ENCODE measurements around the gene GYG1.
"Not testable (repeated sequence)": the region's sequence is repeated elsewhere in the genome, so short reads cannot be mapped to it uniquely, and the experiment has no call there.

Gene GYG1

DNA sequence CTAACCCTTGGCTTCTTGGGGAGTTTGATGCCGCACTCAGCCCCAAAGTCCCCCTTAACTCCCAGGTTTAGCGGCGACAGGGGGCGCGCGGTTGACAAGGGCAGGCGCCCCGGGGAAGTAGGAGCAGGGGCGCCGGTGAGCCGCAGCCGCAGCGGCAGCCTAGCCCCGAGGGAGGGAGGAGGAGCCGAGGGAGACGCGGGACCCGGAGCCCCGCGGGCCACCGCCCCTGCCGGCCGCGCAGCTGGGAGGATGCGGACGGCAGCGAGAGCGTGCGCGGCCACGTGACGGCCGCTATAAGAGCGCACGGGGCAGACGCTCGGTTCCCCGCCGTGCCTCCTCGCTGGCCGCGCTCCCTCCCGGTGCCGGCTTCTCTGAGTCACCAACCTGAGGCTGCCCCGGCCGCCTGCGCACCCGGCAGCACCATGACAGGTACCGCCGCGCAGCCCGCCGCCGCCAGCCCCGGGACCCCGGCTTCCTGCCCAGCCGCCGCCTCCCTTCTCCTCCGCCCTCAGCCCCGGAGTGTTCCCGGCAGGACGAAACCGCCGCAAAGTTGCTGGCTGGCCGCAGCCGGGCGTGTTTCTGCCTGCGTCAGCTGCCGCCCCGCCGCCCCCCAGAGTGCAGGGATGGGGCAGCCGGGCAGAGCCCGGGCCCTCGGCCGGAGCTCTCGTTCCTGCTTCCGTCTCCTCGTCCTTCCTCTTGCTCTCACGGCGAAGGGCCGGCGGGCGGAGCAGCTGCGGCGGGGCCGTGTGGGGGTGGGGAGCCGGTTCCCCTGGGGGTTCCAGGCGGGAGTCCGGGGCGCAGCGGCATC lies at the start of gene GYG1:
Gene GYG1, plus strand, starts transcription at position 322 of the 808 bp plus-strand sequence. Its CDS starts 101 bp downstream, at position 423.
- peak in 1 of 2 experiments; percentile 41 for DNase-seq

DNA sequence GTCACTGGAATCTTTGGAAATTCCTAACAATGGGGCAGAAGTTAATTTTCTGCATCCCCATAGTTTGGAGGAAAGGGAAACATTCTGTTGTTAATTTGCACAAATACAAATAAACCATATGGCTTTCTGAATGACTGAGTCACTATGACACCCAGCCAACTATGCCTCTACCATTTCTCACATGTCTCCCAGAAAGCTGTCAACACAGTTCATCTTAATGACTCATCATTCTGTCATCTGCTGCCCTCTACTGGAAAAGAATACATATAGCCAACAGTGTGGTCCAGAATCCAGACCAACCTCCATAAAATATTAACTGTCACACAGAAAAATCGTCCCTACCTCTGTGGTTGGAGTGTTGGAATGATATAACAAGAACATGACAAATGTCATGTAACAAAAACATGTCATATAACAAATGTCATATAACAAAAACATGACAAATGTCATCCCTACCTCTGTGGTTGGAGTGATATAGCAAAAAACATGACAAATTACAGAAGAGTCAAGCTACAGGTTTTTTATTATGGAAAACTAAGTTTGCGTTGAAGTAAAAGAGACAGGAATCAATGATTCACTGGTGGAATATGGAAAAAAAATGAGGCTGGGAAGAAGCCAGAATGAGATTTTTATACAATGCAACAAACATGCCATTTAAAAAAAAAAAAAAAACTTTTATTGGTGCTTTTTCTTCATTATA lies 47.7 kb upstream of the GYG1 start:
- peak in 1 of 2 experiments; percentile 39 for DNase-seq

DNA sequence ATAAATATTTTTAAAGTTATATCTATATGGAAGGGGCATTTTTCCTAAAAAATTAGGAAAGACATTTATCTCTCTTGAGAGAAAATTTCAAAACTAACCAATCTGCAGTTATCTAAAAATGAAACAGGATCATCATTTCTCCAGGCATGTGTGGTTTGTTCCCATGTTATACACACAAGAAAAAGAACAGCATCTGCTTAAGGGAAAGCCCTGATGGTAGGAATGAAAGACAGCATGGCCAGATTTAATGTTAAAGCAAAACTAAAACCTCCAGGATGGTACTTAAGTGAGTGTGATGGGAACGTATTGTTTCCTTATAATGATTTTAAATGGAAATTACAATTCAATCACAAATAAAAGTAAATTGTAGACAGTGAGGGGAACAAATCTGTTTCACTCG lies 46.2 kb upstream of the GYG1 start:
- no peak for DNase-seq

DNA sequence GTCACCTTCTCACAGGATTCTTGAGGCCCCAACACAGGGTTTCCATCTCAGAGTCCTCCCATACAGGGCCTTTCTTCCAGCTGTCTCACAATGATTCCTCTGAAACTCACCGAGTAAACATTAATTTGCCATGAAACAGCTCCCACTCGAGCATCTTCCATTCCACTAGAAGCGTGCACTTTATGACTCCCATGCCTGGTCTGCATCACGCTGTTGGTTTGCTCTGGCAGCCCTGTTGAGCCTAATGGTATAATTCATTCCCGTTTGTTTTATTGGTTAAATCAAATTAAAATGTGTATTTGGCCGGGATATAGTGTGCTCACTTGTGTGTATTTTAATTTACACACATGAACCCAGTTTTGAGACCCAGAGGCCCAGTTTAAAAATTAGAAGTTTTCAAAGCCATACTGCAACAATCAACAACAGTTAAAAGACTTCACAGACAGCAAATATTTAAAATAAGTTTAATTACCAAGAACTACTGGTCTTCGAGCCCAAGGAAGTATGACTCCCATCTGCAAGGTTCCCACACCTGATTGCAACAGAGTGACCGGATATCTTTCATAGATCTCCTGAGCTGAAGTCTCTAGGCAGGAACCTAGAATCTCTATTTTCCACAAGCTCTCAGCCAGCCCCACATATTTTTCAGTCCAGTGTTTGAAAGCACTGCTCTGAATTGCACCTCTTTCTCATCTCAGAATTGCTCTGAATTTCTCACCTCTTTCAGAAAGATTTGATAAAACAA lies 42.3 kb upstream of the GYG1 start:
- no peak for DNase-seq

DNA sequence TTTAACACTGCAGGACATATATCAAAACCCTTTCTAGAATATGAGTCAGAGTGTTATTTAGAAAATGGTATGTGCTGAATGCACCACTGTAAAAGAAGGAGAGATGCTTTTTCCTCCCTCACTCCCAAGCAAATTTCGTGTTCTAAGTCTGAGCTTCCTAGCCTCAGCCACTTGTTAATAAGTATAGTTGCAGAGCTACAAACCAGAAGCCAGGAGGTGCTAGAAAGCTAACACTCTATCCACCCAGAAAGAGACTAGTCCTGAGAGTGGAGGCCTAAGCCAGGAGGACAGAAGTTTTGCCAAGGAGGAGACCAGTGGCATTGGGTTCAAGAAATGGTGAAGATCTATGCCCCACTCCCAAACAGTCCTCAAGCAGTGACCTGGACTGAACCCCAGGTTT lies 40.5 kb upstream of the GYG1 start:
- no peak for DNase-seq

DNA sequence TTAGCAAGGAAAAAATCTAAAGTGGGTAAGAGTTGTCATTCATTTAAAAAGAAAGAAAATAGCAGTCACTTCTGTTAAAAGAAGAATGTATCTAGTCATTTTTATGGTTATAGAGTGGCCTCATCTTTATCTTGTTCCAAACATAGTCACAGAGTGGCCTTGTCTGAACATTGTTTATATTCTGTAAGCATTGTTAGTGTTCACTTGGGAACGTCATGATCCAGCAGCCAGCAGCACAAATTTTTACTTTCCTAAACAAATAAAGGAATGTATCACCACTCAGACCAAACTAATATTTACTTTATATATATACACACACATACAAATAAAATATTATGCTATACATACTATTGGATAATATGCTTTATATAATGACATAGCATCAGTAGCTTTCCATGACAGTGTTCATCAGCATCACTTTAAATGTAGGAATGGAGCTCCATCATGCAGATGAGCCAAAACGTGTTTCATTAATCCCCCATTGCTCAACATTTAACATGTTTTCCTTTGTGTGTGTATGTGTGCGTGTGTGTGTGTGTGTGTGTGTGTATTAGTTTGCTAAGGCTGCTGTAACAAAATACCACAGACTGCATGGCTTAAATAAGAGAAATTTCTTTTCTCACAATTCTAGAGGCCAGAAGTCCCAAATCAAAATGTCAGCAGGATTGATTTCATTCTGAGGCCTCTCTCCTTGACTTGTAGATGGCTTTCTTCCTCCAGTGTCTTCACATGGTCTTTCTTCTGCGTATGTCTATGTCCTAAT lies 39.6 kb upstream of the GYG1 start:
- no peak for DNase-seq

DNA sequence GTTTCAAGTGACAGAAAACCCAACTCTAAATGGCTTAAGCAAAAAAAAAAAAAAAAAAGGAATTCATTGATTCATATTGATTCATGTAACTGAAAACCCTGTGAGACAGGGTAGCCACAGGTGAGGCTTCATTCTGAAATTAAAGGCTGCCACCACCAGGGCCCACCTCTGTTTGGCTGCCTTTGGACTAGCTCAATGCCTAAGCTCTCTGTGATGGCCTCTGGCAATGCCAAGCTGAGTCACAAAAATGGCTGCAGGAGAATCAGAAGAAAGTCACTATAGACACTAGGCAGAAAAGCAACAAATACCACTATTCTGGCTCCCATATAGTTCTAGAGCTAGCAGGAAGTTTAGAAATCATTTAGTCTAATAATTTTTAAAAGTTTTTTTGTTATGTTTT lies 38.2 kb upstream of the GYG1 start:
- no peak for DNase-seq

DNA sequence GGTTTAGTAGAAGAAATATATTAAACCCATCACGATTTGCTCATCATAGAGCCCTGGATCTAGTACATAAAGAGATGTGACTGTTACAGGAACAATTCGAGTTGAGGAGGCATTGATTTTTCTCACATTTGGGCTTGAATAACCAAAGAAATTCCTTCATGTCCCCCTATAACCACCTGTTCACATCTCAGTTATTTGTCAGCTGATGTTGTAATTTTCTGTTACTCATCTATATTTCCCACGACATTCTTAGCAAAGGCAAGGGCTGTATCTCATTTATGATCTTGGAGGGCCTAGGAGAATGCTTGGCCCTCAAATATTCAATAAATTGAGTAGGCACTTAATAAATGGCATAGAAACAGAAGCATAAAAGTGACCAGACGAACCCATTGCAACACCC lies 36.4 kb upstream of the GYG1 start:
- DNase-seq, result no peak

DNA sequence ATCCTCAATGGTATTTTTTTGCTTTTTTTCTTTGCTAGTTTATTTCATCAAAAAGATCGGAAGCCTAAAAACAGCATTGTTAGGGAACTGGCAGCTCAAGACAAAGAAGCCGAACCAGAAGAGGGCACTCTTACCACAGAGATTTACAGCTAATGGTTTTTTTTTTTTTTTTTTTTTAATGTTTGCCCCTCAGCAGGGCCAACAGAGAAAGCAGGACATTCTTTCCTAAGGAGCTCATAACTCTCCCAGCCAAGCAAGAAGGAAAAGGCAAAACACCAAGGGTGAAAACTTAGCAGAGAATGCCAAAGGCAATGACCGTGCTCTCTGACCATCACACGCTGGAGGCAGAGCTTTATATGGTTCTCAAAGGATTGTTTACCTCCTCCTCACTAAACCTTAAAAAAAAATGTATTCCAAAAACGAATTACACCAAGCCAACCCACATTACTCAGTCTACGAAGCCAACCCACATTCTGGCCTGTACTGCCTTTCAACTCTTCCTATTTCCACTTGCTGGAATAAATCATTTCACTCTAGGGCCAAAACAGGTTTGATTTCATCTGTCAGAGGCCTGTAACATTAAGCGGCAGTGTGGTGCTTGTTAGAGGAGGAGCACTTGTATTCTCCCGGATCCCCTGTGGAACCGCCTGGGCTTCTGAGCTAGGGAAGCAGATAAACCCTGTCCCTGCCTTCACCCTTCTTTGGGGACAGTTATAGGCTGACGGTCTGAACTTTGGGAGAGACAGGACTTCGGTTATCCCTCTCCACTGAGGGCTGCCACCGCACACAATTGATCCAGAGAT lies 35.6 kb upstream of the GYG1 start:
- peak in 1 of 2 experiments; percentile 18 for DNase-seq

DNA sequence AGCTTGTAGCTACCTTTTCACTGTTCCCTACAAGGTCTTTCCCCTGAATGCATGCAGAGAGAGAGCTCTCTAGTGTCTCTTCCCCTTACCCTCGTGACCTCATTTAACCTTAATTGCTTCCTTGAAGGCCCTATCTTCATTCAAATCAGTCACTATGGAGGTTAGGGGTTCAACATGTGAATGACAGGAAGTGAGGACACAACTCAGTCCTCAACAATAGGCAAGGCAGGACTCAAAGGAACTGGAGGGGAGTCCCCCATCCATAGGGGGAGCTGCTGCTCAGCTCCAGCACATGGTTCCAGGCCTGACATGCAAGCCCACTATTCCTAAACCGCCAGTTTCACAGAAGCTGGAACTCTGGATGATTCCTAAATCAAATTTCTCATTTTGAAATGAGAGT lies 33.8 kb upstream of the GYG1 start:
- DNase-seq, result no peak

DNA sequence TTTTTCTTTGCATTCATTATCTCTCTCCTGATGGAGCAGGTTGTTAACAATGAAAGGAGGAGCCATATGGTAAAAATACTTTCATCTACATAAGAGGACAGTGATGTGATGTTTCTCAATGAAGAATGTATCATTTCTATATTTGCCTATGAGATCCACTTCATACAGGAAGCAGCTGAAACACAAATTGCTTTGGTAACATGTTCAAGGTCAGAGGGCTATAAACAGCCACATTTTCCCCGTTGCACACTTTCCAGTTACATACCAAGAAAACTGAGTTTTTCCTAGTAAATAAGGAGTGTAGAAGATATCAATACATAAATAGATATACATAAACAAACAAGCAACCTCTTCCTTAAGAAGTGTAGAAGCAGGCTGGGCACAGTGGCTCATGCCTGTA lies 32.6 kb upstream of the GYG1 start:
- no peak for DNase-seq

DNA sequence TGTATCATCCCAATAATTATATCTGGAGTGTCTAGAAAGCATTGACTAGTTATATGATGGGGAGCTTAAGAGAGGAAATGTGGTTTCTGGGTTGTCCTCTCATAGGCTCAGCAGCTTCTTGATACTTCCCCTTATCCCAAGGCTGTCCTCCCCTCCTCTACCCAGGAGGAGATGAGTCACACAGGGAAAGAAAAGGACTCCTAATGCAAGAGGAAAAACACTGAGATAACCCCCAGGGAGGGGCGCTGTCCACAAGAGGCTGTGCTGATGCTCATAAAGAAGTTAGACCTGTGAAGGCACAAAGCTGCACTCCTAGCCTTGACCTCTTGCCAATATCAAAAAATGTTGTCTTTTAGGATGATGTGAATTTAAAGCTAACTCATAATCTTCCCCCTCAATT lies 28.8 kb upstream of the GYG1 start:
- DNase-seq, result no peak

DNA sequence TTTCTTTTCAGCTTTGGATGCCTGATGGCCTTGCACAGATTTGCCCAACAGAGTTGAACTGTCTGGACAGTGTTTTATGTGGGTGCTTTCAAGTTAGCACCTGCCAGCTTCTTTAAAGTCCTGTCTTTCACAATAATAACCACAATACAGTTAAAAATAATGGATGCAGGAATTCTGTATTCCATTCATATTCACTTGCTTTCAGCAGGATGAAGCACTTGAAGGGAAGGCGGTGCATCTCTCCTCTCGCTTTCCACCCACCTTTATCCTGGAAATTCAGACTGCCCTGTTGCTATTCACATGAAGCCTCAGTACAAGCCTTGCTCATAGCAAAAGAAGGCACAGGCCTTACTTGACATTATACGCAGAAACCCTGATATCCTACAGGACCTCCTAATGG lies 26.5 kb upstream of the GYG1 start:
- DNase-seq, result no peak

DNA sequence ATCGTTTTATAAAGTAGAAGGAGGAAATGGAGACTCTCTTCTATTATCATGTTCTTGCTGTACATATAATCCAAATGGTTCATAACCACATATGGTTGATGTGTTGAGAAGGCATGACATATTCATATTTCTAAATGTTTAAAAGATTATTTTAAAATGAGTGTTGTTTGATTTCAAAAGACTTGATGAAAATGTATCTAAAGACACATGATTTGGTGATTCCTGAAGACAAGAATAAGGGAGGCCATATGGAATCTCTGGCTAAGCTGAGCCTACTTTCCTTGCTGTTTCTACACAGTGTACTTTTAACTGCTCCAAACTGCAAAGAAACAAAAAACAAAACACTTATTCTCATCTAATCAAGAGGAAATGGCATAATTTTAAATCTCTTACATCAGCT lies 23.0 kb upstream of the GYG1 start:
- no peak for DNase-seq

DNA sequence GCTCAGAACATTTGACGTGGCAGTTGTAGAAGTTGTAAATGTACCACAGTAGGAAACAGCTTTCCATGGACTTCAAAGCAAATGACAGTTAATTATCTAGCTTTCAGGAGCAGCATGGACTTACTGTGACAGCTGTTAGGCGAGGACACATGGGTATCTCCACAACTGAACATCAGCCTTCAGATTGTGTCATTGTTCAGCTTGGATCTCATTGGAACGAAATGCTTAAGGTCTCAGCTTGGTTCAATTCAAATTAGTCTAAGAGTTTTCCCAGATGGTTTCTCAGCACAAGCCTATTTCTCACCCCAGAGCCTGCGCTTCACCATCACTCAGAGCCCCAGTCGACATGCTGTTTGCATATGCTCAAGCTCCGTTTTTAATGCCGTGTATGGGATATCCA lies 21.1 kb upstream of the GYG1 start:
- DNase-seq, result no peak

DNA sequence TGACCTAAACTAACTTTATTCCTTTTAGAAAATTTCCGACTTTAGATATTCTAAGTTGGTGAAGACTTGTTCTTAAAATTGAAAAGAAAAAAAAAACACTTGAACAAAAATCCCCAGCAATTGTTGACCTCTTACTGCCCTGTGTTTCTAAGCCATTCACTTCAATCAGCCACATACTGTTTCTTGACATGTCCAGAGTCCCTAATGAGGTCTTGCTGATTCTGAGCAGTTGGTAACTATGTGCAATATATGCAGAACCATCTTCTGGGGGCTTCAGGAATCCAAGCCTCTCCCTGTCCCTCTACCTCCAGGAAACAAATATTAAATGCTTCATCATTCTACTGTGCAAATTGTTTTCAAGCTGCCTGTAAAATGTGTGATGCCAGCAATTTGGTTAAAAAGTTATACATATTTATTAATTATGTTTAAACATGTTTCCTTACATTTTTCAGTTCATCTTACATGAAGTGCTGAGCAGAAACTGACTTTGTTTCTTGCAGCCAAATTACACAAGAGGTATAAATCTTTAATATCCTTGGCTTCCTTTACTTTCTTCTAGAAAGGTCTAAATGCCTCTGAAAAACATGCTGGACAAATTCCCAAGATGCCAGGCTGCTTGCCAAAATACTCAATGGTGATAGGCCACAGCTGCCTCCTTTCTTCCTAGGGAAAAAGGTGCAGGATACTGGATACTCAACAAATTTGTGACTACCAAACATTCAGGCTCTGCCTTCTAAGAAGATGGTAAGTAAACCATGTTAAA lies 19.8 kb upstream of the GYG1 start:
- no peak for DNase-seq

DNA sequence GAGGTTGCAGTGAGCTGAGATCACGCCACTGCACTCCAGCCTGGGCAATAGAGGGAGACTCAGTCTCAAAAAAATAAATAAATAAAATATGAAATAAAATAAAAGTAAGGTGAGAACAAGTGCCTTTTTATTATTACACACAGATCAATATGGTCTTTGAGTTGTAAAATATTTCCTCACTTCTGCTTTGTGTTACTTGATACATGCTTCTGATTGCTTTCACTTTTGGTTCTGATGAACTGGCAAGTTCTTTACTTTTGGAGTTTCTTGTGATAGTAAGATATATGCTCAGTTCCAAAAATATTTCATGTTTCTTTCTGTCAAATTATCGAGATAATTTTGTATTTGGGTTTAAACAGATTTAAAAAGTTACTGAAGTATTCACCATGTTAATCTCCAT lies 16.6 kb upstream of the GYG1 start:
- no peak for DNase-seq

DNA sequence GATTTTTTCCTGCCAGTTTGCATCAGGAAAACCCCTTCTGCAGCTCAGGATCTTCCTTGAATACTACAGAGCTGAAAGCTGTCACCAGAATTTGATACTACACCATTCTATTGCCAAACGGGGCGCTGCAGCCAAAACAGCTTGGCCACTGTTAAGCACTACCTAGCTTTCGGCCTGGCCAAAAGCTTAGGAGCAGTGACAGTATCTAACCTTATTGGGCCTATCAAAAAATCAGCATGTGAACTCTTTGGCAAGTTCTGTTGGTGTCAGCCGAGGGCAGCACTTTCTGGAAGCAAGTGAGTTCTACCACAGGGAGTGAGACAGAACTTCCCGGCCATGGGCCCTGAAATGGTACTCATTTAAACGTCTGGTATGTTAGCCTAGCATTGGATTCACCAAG lies 16.1 kb upstream of the GYG1 start:
- DNase-seq, result no peak

DNA sequence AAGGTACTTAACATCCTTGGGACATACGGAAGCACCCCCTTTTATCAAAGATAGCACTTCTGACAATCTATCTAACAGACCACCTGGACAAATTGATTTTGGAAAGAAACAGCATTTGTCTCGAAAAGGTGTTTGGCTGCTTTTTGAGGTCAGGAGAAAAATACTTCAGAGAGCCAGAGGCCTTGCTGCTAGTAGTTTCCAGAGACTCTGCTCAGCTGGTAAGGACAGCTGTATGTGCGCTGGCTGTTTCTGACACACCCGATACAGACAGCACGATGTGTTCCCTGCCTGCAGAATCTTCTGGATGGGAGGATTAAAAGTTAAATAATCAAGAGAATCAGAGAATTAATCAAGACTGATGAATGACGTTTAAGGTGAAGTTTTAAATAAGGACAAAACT lies 15.6 kb upstream of the GYG1 start:
- DNase-seq, result no peak

DNA sequence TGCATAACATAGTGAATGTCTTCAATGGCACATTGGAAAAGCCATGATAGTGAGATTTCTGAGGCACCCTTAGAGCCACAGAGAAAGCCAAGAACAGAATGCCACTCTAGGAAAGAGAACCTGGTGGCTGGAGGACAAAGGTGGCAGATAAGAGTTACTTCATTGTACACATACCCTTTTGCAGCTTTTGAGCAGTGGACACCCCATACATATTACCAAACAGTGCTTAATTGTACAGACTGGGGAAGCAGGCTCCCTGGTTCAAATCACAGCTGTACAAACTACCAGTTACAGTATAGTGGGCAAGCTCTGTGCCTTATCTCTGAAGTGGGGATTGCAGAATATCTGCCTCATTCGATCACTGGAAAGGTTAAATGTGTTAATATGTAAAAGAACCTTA lies 10.1 kb upstream of the GYG1 start:
- DNase-seq, result no peak

DNA sequence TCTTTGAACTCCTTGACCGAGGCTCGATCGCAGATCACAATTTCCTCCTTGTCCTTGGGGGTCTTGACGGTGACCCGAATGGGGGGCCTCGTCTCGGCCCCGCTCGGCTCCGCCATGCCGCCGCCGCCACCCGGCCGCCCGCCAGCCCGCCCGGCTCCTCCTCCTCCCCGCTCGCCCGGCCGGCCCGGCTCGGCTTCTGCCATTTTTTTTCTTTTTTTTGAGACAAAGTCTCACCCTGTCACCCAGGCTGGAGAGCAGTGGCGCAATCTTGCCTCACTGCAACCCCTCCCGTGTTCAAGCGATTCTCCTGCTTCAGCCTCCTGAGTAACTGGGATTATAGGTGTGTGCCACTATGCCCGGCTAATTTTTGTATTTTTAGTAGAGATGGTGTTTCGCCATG lies 3.8 kb upstream of the GYG1 start:
- DNase-seq, result not testable (repeated sequence)
